AG09309 (cell line): ENCODE measurements around the gene ASCC1.
A peak's percentile ranks its signal among the peaks of the same experiment; 100 is the strongest.

ENCODE experiments used
- DNase-seq: peaks from one replicate; pipeline ENCODE4 v3.0.0-alpha.2; 2010; ENCODE audit warnings: low read depth
- H3K4me3 ChIP-seq: 2 replicates; pipeline ENCODE4 v1.5.1; 2011; ENCODE audit warnings: mild to moderate bottlenecking, low read depth, low read length, moderate library complexity; ENCODE audit not compliant: control insufficient read depth
- CTCF ChIP-seq: IDR thresholded peaks from 2 replicates; pipeline ENCODE4 v1.5.1; 2011; ENCODE audit warnings: mild to moderate bottlenecking, low read depth, low read length, inconsistent platforms; ENCODE audit not compliant: insufficient read depth, control insufficient read depth; ENCODE audit errors: missing control alignments

The ASCC1 gene

GRCh38 chr10:72049472-72049871 is 166.6 kb downstream of the ASCC1 start:
- H3K4me3 ChIP-seq, result no peak overlapping the region
- no peak for DNase-seq
- TF ChIP-seq CTCF, result no peak

GRCh38 chr10:72048450-72049124 is 167.5 kb downstream of the ASCC1 start:
- peak; percentile 99 for TF ChIP-seq CTCF
- DNase-seq, result peak; percentile 63
- H3K4me3 ChIP-seq, result no peak overlapping the region
